Adrenal gland (tissue), 12 donors: ENCODE data around the gene ESRRB. TPM values are rescaled to one million over a fixed set of nuclear protein-coding genes. Genes with fewer than 3 reads are reported as not detected.

ENCODE experiments used
- DNase-seq, 7 donors: peaks; one replicate each; pipeline ENCODE4 v3.0.0-alpha.2; 2019 to 2020
- H3K27ac ChIP-seq, 5 donors: fragments of 200-600 bp; sonication (generic) in 4 of 5; 1 replicate in 3 of 5; 2 replicates in 2 of 5; pipeline versions ENCODE4 v1.5.1 to v1.8.0; 2016 to 2020; ENCODE audit warnings: mild to moderate bottlenecking in 1 of 5
- H3K27me3 ChIP-seq: fragments of 200-600 bp; 2 replicates; pipeline ENCODE4 v1.8.0; 2021
- H3K36me3 ChIP-seq, 2 donors: fragments of 200-600 bp; replicated peaks in 1 of 2; 1 replicate in 1 of 2; 2 replicates in 1 of 2; pipeline versions ENCODE4 v1.5.1 to v1.8.0; 2018 to 2022
- H3K4me1 ChIP-seq, 2 donors: fragments of 200-600 bp; replicated peaks in 1 of 2; 1 replicate in 1 of 2; 2 replicates in 1 of 2; pipeline versions ENCODE4 v1.5.1 to v1.8.0; 2018 to 2021
- H3K4me3 ChIP-seq, 4 donors: fragments of 200-600 bp; sonication (generic) in 3 of 4; one replicate each; pipeline ENCODE4 v1.5.1; 2016 to 2018
- H3K9me3 ChIP-seq, 3 donors: fragments of 200-600 bp; sonication (generic) in 1 of 3; replicated peaks in 1 of 3; 1 replicate in 2 of 3; 2 replicates in 1 of 3; pipeline versions ENCODE4 v1.5.1 to v1.8.0; 2016 to 2021
- CTCF ChIP-seq, 6 experiments: fragments of 450-650 bp in 4 of 6; fragments of 200-600 bp in 2 of 6; sonication (generic) in 1 of 6; IDR thresholded peaks; 1 replicate in 5 of 6; 2 replicates in 1 of 6; pipeline versions ENCODE4 v1.5.1 to v1.8.0; 2016 to 2021; ENCODE audit warnings: antibody characterized with exemption in 6 of 6, mild to moderate bottlenecking in 2 of 6, moderate library complexity in 1 of 6
- POLR2A ChIP-seq, 2 donors: fragments of 450-650 bp; IDR thresholded peaks; one replicate each; pipeline ENCODE4 v1.6.1; 2017; ENCODE audit warnings: antibody characterized with exemption in 2 of 2, mild to moderate bottlenecking in 2 of 2, moderate library complexity in 1 of 2
- WGBS, 4 donors: extraction: QIAGEN DNeasy Blood & Tissue Kit in 2 of 4; methylation state at CpG; one replicate each; pipeline versions ENCODE4 v1.1.5 to v1.1.7; 2013 to 2017; 5-methylcytosine and 5-hydroxymethylcytosine counted together
- intact Hi-C, 2 donors: fragments of 100-400 bp; cut with DNase I; formaldehyde crosslinking; loops; one replicate each; pipeline versions ENCODE4 v1.14.1 to v1.15.0; 2022 to 2023
- polyA plus RNA-seq, 3 donors: library from polyadenylated mRNA; stranded (reverse); fragments of 200-250 nt in 2 of 3; fragments of 350-450 nt in 1 of 3; fragmentation: Illumina TruSeq in 1 of 3; extraction: RNeasy Lipid Tissue Mini Kit (QIAGEN cat#74804) in 1 of 3; gene quantifications; one replicate each; pipeline ENCODE4 v1.2.3, GENCODE V29; 2013 to 2014
- total RNA-seq, 9 donors: library from RNA; depleted of rRNA in 4 of 9; stranded (reverse); fragments of >200 nt in 4 of 9; fragments of 120-200 nt in 1 of 9; fragmentation: NEBNext Ultra II Directional in 1 of 9; extraction: Animal tissue kit (Norgen Biotek cat#: 25700) in 1 of 9; gene quantifications; one replicate each; pipeline versions ENCODE4 v1.1.0 to v1.2.4, GENCODE V29; 2013 to 2023
- donor health status: healthy with polysubstance abuse.
- donor health status: Bipolar disorder and iron deficiency.
- donor health status: DM: yes; HTN: yes; CAD: no.
- donor health status: DM: no; HTN: no; CAD: no.
- donor health status: DM: no; HTN: no; CAD: no.
- donor health status: DM: yes; HTN: yes; CAD: no.

Gene ESRRB
- total and polyA plus RNA-seq, 12 donors: 0.06 to 0.55 (median 0.23) TPM; not detected in 5

GRCh38 chr14:76413962-76414600 is 38.1 kb downstream of the ESRRB start:
- Histone ChIP-seq H3K4me3 (no peak overlapping the region), H3K4me1 (no peaks in the 10 kb centered on the region), H3K9me3 (no peaks in the 10 kb centered on the region), H3K27ac (no peak overlapping the region), H3K36me3 (no peaks in the 10 kb centered on the region), H3K27me3 (peaks cover 3% of the 10 kb centered on the region)
- WGBS, 4 donors: 13 to 49% (median 32%) methylated on average over 7 to 36 of the region's 36 CpGs
- DNase-seq: no peak
- intact Hi-C loops: no loop called here
- no peak for TF ChIP-seq POLR2A (IDR thresholded peaks at IDR 0.05)
- TF ChIP-seq CTCF (IDR thresholded peaks at IDR 0.05): no peak

DNA sequence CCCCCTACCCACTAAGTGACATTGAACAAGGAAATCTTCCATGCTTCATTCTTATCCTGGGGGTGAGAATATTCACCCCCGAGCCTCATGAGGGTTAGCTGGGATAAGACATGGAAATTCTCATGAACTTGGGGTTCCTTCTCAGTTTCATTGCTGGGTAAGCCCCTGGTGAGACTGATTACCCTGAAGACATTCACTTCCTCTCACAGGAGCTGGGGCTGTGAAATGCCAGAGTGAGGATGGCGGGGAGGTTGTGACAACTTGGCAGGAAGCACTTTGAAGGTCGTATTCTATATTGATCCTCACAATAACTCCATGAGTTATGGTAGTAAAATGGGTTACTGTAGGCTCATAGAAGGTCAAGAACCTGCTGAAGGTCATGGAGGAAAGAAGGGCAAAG is 43.5 kb downstream of the ESRRB start:
- Histone ChIP-seq H3K27me3 (peaks cover 3% of the 10 kb centered on the region), H3K27ac (no peak overlapping the region), H3K4me1 (no peaks in the 10 kb centered on the region), H3K4me3 (no peak overlapping the region), H3K36me3 (no peaks in the 10 kb centered on the region), H3K9me3 (no peaks in the 10 kb centered on the region)
- WGBS, 4 donors: 60 to 74% (median 64%) methylated on average over 2 to 3 of the region's 3 CpGs
- intact Hi-C loops: no loop called here
- no peak for DNase-seq
- no peak for TF ChIP-seq CTCF (IDR thresholded peaks at IDR 0.05)

DNA sequence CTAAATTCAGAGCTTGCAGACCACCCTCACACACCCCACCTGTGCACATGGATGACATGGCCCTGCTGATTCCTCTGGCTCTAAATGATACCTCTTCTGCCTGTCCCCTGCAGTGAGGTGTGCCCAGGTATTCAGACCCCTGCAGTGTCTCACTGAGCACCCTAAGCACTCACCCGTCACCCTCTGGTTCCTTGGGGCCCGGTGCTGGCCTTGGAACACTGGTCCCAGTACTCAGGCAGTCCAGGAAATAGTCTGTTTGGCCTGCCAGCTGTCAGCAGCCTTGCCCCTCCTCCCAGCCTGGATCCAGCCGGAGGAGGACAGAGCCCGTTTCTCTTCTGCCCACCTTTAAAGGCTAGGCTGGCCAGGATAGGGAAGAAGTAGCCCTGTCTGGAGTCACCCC is 44.9 kb downstream of the ESRRB start:
- no peak for TF ChIP-seq POLR2A (IDR thresholded peaks at IDR 0.05)
- WGBS, 4 donors: 60 to 79% (median 70%) methylated on average over 4 of the region's 4 CpGs
- DNase-seq: no peak
- Histone ChIP-seq H3K27ac (no peak overlapping the region), H3K27me3 (peaks cover 6% of the 10 kb centered on the region), H3K4me1 (no peaks in the 10 kb centered on the region), H3K36me3 (no peaks in the 10 kb centered on the region), H3K4me3 (no peak overlapping the region), H3K9me3 (no peaks in the 10 kb centered on the region)
- intact Hi-C loops: no loop called here

GRCh38 chr14:76421662-76422061 is 45.7 kb downstream of the ESRRB start:
- no peaks in the 10 kb centered on the region for H3K9me3 ChIP-seq
- no peaks in the 10 kb centered on the region for H3K4me1 ChIP-seq
- no peak for DNase-seq
- intact Hi-C loops: no loop called here
- WGBS, 4 donors: 48 to 75% (median 58%) methylated on average over 3 to 4 of the region's 4 CpGs
- no peak overlapping the region for H3K4me3 ChIP-seq
- H3K27ac ChIP-seq: no peak overlapping the region
- peaks cover 6% of the 10 kb centered on the region for H3K27me3 ChIP-seq
- H3K36me3 ChIP-seq: no peaks in the 10 kb centered on the region
- TF ChIP-seq CTCF (IDR thresholded peaks at IDR 0.05) (no peak), POLR2A (IDR thresholded peaks at IDR 0.05) (no peak)

DNA sequence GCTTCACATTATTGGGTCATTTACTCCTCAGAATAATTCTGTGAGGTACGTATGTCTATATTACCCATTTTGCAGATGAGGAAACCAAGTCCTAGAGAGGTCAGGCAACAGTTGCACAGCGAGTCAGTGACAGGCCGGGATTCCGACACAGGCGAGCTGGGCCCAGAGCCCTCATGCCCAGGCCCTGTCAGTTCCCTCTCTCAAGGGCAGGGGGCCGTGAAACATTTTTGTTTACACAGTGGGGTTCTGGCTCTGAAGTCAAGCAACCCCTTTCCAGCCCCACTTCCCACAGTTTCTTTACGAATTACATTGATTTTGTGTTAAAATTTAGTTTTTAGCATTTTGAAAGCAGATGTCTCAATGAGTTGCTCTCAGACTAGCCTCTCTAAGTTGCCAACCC is 46.7 kb downstream of the ESRRB start:
- no peaks in the 10 kb centered on the region for H3K9me3 ChIP-seq
- TF ChIP-seq POLR2A (IDR thresholded peaks at IDR 0.05): no peak
- TF ChIP-seq CTCF (IDR thresholded peaks at IDR 0.05): no peak
- H3K27ac ChIP-seq: no peak overlapping the region
- H3K4me1 ChIP-seq: no peaks in the 10 kb centered on the region
- 81 to 90% (median 88%) methylated on average over 7 of the region's 7 CpGs for WGBS, 4 donors
- no peak overlapping the region for H3K4me3 ChIP-seq
- H3K27me3 ChIP-seq: peaks cover 6% of the 10 kb centered on the region
- no peaks in the 10 kb centered on the region for H3K36me3 ChIP-seq
- no peak for DNase-seq
- intact Hi-C loops: no loop called here
